Hepatocyte (in vitro differentiated cells): ENCODE results near the gene NME4. TPM values are rescaled to one million over a fixed set of nuclear protein-coding genes. Genes with fewer than 3 reads are reported as not detected.
A peak's percentile ranks its signal among the peaks of the same experiment; 100 is the strongest.

ENCODE experiments used
- DNase-seq: peaks from one replicate; pipeline ENCODE4 v3.0.0-alpha.2; 2016; ENCODE audit warnings: low spot score
- H2AFZ ChIP-seq: fragments of 200-600 bp; sonication (generic); 2 replicates; pipeline ENCODE4 v1.6.0; 2016; ENCODE audit warnings: antibody characterized with exemption, mild to moderate bottlenecking
- H3K27ac ChIP-seq: fragments of 200-600 bp; sonication (generic); 2 replicates; pipeline ENCODE4 v1.5.1; 2016; ENCODE audit warnings: mild to moderate bottlenecking
- H3K27me3 ChIP-seq: fragments of 200-600 bp; sonication (generic); 2 replicates; pipeline ENCODE4 v1.6.1; 2016
- H3K36me3 ChIP-seq: fragments of 200-600 bp; sonication (generic); replicated peaks from 2 replicates; pipeline ENCODE4 v1.5.1; 2016; ENCODE audit warnings: low read depth; ENCODE audit not compliant: insufficient read depth
- H3K4me1 ChIP-seq: fragments of 200-600 bp; sonication (generic); 2 replicates; pipeline ENCODE4 v1.5.1; 2016; ENCODE audit warnings: mild to moderate bottlenecking, moderate library complexity; ENCODE audit not compliant: insufficient read depth
- H3K4me2 ChIP-seq: fragments of 200-600 bp; sonication (generic); 2 replicates; pipeline ENCODE4 v1.6.0; 2016
- H3K4me3 ChIP-seq: fragments of 200-600 bp; sonication (generic); 2 replicates; pipeline ENCODE4 v1.5.1; 2016; ENCODE audit warnings: mild to moderate bottlenecking
- H3K79me2 ChIP-seq: fragments of 200-600 bp; sonication (generic); 2 replicates; pipeline ENCODE4 v1.6.0; 2017; ENCODE audit warnings: mild to moderate bottlenecking
- H3K9me2 ChIP-seq: fragments of 200-600 bp; sonication (generic); replicated peaks from 2 replicates; pipeline ENCODE4 v1.6.0; 2017; ENCODE audit warnings: mild to moderate bottlenecking; ENCODE audit not compliant: insufficient read depth
- H3K9me3 ChIP-seq: fragments of 200-600 bp; sonication (generic); 2 replicates; pipeline ENCODE4 v1.5.1; 2016; ENCODE audit warnings: low read depth, mild to moderate bottlenecking
- H4K20me1 ChIP-seq: fragments of 200-600 bp; sonication (generic); 2 replicates; pipeline ENCODE4 v1.6.0; 2016; ENCODE audit warnings: mild to moderate bottlenecking; ENCODE audit not compliant: insufficient read depth, poor library complexity, severe bottlenecking
- CTCF ChIP-seq: fragments of 200-600 bp; sonication (generic); IDR thresholded peaks from 2 replicates; pipeline ENCODE4 v1.5.1; 2016; ENCODE audit warnings: antibody characterized with exemption, mild to moderate bottlenecking; ENCODE audit not compliant: poor library complexity
- EZH2 ChIP-seq: fragments of 200-600 bp; sonication (generic); IDR thresholded peaks from 2 replicates; pipeline ENCODE4 v1.6.1; 2016; ENCODE audit warnings: antibody characterized with exemption, mild to moderate bottlenecking, borderline replicate concordance
- EZH2phosphoT487 ChIP-seq: fragments of 200-600 bp; sonication (generic); IDR thresholded peaks from one replicate; pipeline ENCODE4 v1.6.1; 2018; ENCODE audit warnings: antibody characterized with exemption, mild to moderate bottlenecking, low read depth, moderate library complexity; ENCODE audit not compliant: unreplicated experiment, severe bottlenecking
- WGBS: methylation state at CpG from one replicate; pipeline ENCODE4 v1.1.6; 2016; ENCODE audit warnings: low lambda C conversion rate; ENCODE audit errors: missing lambda C conversion rate; 5-methylcytosine and 5-hydroxymethylcytosine counted together
- polyA plus RNA-seq: library from polyadenylated mRNA; unstranded; fragments of >200 nt; fragmentation: Nextera tagmentation; extraction: Ambion mirVana; gene quantifications from 2 replicates; pipeline ENCODE4 v1.2.1, GENCODE V29; 2016
- total RNA-seq: library from RNA; depleted of rRNA; stranded (reverse); fragments of >200 nt; gene quantifications from 2 replicates; pipeline ENCODE4 v1.2.3, GENCODE V29; 2014

The NME4 gene
- total and polyA plus RNA-seq, 2 experiments from 2014 or later = 168 to 543 TPM

GRCh38 chr16:424033-424622 is 27.1 kb downstream of the NME4 start:
- peak overlapping the region; percentile 89 for H3K27ac ChIP-seq
- peaks cover 30% of the 10 kb centered on the region for H3K79me2 ChIP-seq
- H2AFZ ChIP-seq = no peak overlapping the region
- no peak overlapping the region for H3K4me3 ChIP-seq
- H3K36me3 ChIP-seq = no peaks in the 10 kb centered on the region
- H3K4me2 ChIP-seq = peak overlapping the region; percentile 96
- peaks cover 24% of the 10 kb centered on the region for H3K4me1 ChIP-seq
- peaks cover 27% of the 10 kb centered on the region for H4K20me1 ChIP-seq
- no peaks in the 10 kb centered on the region for H3K9me3 ChIP-seq
- DNase-seq = peak; percentile 71
- H3K9me2 ChIP-seq = no peaks in the 10 kb centered on the region
- no peaks in the 10 kb centered on the region for H3K27me3 ChIP-seq
- WGBS = 69% methylated on average over 20 of the region's 20 CpGs
- TF ChIP-seq EZH2 (no peak), CTCF (no peak), EZH2phosphoT487 (no peak)

GRCh38 chr16:424623-425081 is 27.7 kb downstream of the NME4 start:
- DNase-seq = no peak
- Histone ChIP-seq H3K4me3 (peak overlapping the region; percentile 69), H2AFZ (peak overlapping the region; percentile 98), H3K79me2 (peaks cover 35% of the 10 kb centered on the region), H3K9me2 (no peaks in the 10 kb centered on the region), H3K4me2 (peak overlapping the region; percentile 96), H3K4me1 (peaks cover 24% of the 10 kb centered on the region), H3K27ac (peak overlapping the region; percentile 89), H3K9me3 (no peaks in the 10 kb centered on the region), H4K20me1 (peaks cover 27% of the 10 kb centered on the region), H3K36me3 (no peaks in the 10 kb centered on the region), H3K27me3 (no peaks in the 10 kb centered on the region)
- no peak for TF ChIP-seq EZH2phosphoT487
- TF ChIP-seq CTCF = no peak
- TF ChIP-seq EZH2 = no peak
- 21% methylated on average over 29 of the region's 31 CpGs for WGBS

- H3K4me3 ChIP-seq = peak within 1 kb of the TSS; percentile 69
- 2% methylated on average over 52 of the region's 77 CpGs for WGBS
- H3K9me3 ChIP-seq = no peaks in the 10 kb centered on the region
- no peaks in the 10 kb centered on the region for H3K27me3 ChIP-seq
- H3K27ac ChIP-seq = peak within 1 kb of the TSS; percentile 89
- H3K36me3 ChIP-seq = no peaks in the 10 kb centered on the region
- H4K20me1 ChIP-seq = peaks cover 27% of the 10 kb centered on the region
- peak within 1 kb of the TSS; percentile 98 for H2AFZ ChIP-seq
- TF ChIP-seq CTCF = peak; percentile 44
- TF ChIP-seq EZH2 = no peak
- peak within 1 kb of the TSS; percentile 96 for H3K4me2 ChIP-seq
- no peaks in the 10 kb centered on the region for H3K9me2 ChIP-seq
- DNase-seq = peak; percentile 87
- H3K79me2 ChIP-seq = peaks cover 40% of the 10 kb centered on the region
- peaks cover 24% of the 10 kb centered on the region for H3K4me1 ChIP-seq
Observed at GRCh38 chr16:425082-425718, 28.2 kb downstream of the NME4 start, which contains the start of gene RAB11FIP3. Gene RAB11FIP3, plus strand, starts transcription at chr16:425649. Its CDS starts 358 bp downstream, at chr16:426007.
